ENCODE data around the gene PRDX3.

DNA sequence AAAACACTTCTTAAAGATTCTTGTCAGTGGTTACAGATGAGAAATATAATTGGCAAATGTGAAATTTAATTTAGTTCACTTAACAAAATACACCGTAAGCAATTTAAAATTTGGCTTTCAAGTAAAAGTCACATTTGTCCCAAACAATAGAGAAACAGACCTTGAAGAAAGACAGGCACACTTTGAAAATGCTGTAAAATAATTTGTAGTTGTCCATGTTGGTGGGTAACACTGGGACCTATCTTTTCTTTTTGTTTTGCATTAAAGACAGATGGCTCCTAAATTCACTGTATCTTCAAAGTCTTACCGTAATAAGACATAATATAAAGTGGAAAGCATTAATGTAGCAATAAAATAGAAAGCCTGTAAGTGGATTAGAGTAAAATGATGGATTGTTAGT is 32.0 kb upstream of the PRDX3 start:
- TF ChIP-seq GATA2 (IDR thresholded peaks at IDR 0.05; ENCODE audit: low read depth, low read length) (no peak), GATA3 (IDR thresholded peaks at IDR 0.05; ENCODE audit: low read depth, low read length) (peak; percentile 43; the same call in 1 of the 2 replicates)

All from SH-SY5Y (cell line).